Colon (tissue), 2 donors: Measurements from ENCODE around the gene NTRK3.

Source experiments
- FAIRE-seq: peaks from 2 replicates; lab custom pipeline; 2012; peaks lifted over from hg19 to GRCh38; lab: Jason Lieb, UNC
- donor health status: control.
- donor health status: control.

NTRK3 gene

GRCh38 chr15:88230823-88231222, 25.7 kb downstream of the NTRK3 start:
- no peak for FAIRE-seq

GRCh38 chr15:88225461-88225860, 31.1 kb downstream of the NTRK3 start:
- no peak for FAIRE-seq

- no peak for FAIRE-seq
Observed at GRCh38 chr15:88223084-88223483, 33.5 kb downstream of the NTRK3 start.

GRCh38 chr15:88221836-88222235, 34.7 kb downstream of the NTRK3 start:
- no peak for FAIRE-seq

GRCh38 chr15:88220443-88221335, 35.9 kb downstream of the NTRK3 start:
- no peak for FAIRE-seq

- no peak for FAIRE-seq
Observed at GRCh38 chr15:88219623-88220022, 36.9 kb downstream of the NTRK3 start.

GRCh38 chr15:88218557-88219221, 37.9 kb downstream of the NTRK3 start:
- no peak for FAIRE-seq

GRCh38 chr15:88215066-88215648, 41.4 kb downstream of the NTRK3 start:
- FAIRE-seq, result no peak

- FAIRE-seq, result no peak
Observed at GRCh38 chr15:88209111-88209510, 47.4 kb downstream of the NTRK3 start.

- no peak for FAIRE-seq
Observed at GRCh38 chr15:88208396-88208795, 48.1 kb downstream of the NTRK3 start.

- FAIRE-seq, result no peak
Observed at GRCh38 chr15:88207565-88207964, 49.0 kb downstream of the NTRK3 start.

GRCh38 chr15:88204584-88204983, 52.0 kb downstream of the NTRK3 start:
- no peak for FAIRE-seq

GRCh38 chr15:88202231-88202630, 54.3 kb downstream of the NTRK3 start:
- FAIRE-seq, result no peak

GRCh38 chr15:88201207-88201606, 55.3 kb downstream of the NTRK3 start:
- no peak for FAIRE-seq

- FAIRE-seq, result no peak
Observed at GRCh38 chr15:88196961-88197360, 59.6 kb downstream of the NTRK3 start.

GRCh38 chr15:88194162-88194561, 62.4 kb downstream of the NTRK3 start:
- FAIRE-seq, result no peak

GRCh38 chr15:88193415-88193814, 63.1 kb downstream of the NTRK3 start:
- FAIRE-seq, result no peak

GRCh38 chr15:88191812-88192165, 64.8 kb downstream of the NTRK3 start:
- no peak for FAIRE-seq

- no peak for FAIRE-seq
Observed at GRCh38 chr15:88190232-88190631, 66.3 kb downstream of the NTRK3 start.

GRCh38 chr15:88188300-88188699, 68.2 kb downstream of the NTRK3 start:
- no peak for FAIRE-seq

GRCh38 chr15:88187195-88187594, 69.3 kb downstream of the NTRK3 start:
- no peak for FAIRE-seq

- FAIRE-seq, result no peak
Observed at GRCh38 chr15:88185584-88185983, 71.0 kb downstream of the NTRK3 start.

- no peak for FAIRE-seq
Observed at GRCh38 chr15:88181613-88182012, 74.9 kb downstream of the NTRK3 start.
